NCI-H526 treated with DMSO at 0.1 percent for 48 hours (cell line): ENCODE data around the gene SLC25A44.

Source experiments
- DNase-seq: peaks from one replicate; lab custom pipeline; 2025; lab: John Stamatoyannopoulos, UW

Gene SLC25A44

GRCh38 chr1:156241311-156241811 lies 47.5 kb downstream of the SLC25A44 start:
- DNase-seq = no peak

- DNase-seq = no peak
Measured at GRCh38 chr1:156241926-156242325, 48.0 kb downstream of the SLC25A44 start, which contains the start of gene BGLAP. BGLAP (plus strand) TSS chr1:156242184; CDS start chr1:156242232, 48 bp downstream.

- no peak for DNase-seq
Measured at GRCh38 chr1:156242738-156243137, 48.8 kb downstream of the SLC25A44 start.

- DNase-seq = no peak
Measured at GRCh38 chr1:156244126-156244525, 50.2 kb downstream of the SLC25A44 start.

- DNase-seq = no peak
Measured at GRCh38 chr1:156244712-156245111, 50.8 kb downstream of the SLC25A44 start.

GRCh38 chr1:156245451-156246232 lies 51.7 kb downstream of the SLC25A44 start:
- peak; percentile 43 for DNase-seq

- peak; percentile 53 for DNase-seq
Measured at GRCh38 chr1:156246241-156246780, 52.4 kb downstream of the SLC25A44 start.

GRCh38 chr1:156246781-156247459 lies 53.0 kb downstream of the SLC25A44 start:
- peak; percentile 53 for DNase-seq

GRCh38 chr1:156247460-156248322 lies 53.8 kb downstream of the SLC25A44 start, which contains the start of gene PAQR6:
PAQR6 (minus strand) TSS chr1:156248056; CDS start chr1:156246731, 1,325 bp downstream.
- DNase-seq = no peak

- no peak for DNase-seq
Measured at GRCh38 chr1:156248323-156248683, 54.4 kb downstream of the SLC25A44 start.

- DNase-seq = no peak
Measured at GRCh38 chr1:156249593-156249992, 55.7 kb downstream of the SLC25A44 start.

GRCh38 chr1:156251527-156251926 lies 57.6 kb downstream of the SLC25A44 start:
- no peak for DNase-seq

- no peak for DNase-seq
Measured at GRCh38 chr1:156253634-156254033, 59.7 kb downstream of the SLC25A44 start.

GRCh38 chr1:156257711-156258110 lies 63.8 kb downstream of the SLC25A44 start:
- DNase-seq = no peak

GRCh38 chr1:156258859-156259258 lies 65.0 kb downstream of the SLC25A44 start:
- no peak for DNase-seq

GRCh38 chr1:156259805-156260204 lies 65.9 kb downstream of the SLC25A44 start:
- no peak for DNase-seq

GRCh38 chr1:156260896-156261295 lies 67.0 kb downstream of the SLC25A44 start:
- no peak for DNase-seq
